Measurements from ENCODE around the gene MFN2.
A peak's percentile ranks its signal among the peaks of the same experiment; 100 is the strongest.

MFN2 gene

DNA sequence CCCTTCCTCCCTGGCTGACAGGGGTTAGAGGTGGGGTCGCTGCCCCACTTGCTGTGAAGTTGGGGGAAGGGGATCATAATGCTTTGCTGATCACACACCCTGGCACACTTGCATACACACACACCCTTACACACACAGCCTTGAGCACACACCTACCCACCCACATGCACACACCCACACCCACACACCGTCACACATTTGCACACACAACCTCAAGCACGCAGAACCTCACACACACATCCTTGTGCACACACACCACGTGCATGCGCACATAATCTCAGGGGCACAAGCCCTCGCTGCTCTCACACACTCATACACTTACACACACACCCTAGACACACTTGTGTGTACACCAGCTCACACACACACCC lies 66.5 kb downstream of the MFN2 start:
- CTCF ChIA-PET: interaction anchor here (1.0 kb wide), 2 partner anchors 16 to 161 kb away, joined by 3 to 4 read pairs; partner anchors contain the start of gene TNFRSF8
- Histone ChIP-seq H3K9me3 (ENCODE audit: control extremely low read depth in 1 of 5, control insufficient read depth in 4 of 5, insufficient read depth in 2 of 5, low read depth in 1 of 5, low read length in 4 of 5) (no peaks in the 10 kb centered on the region), H3K27me3 (replicated peaks in 2 of 5; ENCODE audit: control insufficient read depth in 4 of 5, insufficient read depth in 5 of 5, low read length in 4 of 5) (no peaks in the 10 kb centered on the region), H3K27ac (ENCODE audit: insufficient read depth in 1 of 2, low read depth in 1 of 2, low read length in 2 of 2, poor library complexity in 1 of 2, severe bottlenecking in 2 of 2) (no peak overlapping the region), H3K4me1 (ENCODE audit: control extremely low read depth in 1 of 4, control insufficient read depth in 4 of 4, insufficient read depth in 4 of 4, low read length in 3 of 4) (peaks cover 0 to 19% (median 7%) of the 10 kb centered on the region in 4 experiments), H3K4me3 (ENCODE audit: control insufficient read depth in 1 of 7, extremely low read depth in 1 of 7, insufficient read depth in 4 of 7, low read depth in 2 of 7, low read length in 6 of 7) (no peak overlapping the region), H3K36me3 (ENCODE audit: control insufficient read depth in 4 of 4, insufficient read depth in 4 of 4, low read length in 3 of 4) (no peaks in the 10 kb centered on the region)
- POLR2A ChIA-PET: no interaction called here
- no peak for DNase-seq
- 100% methylated on average over 4 of the region's 6 CpGs for WGBS (ENCODE audit: insufficient coverage)

DNA sequence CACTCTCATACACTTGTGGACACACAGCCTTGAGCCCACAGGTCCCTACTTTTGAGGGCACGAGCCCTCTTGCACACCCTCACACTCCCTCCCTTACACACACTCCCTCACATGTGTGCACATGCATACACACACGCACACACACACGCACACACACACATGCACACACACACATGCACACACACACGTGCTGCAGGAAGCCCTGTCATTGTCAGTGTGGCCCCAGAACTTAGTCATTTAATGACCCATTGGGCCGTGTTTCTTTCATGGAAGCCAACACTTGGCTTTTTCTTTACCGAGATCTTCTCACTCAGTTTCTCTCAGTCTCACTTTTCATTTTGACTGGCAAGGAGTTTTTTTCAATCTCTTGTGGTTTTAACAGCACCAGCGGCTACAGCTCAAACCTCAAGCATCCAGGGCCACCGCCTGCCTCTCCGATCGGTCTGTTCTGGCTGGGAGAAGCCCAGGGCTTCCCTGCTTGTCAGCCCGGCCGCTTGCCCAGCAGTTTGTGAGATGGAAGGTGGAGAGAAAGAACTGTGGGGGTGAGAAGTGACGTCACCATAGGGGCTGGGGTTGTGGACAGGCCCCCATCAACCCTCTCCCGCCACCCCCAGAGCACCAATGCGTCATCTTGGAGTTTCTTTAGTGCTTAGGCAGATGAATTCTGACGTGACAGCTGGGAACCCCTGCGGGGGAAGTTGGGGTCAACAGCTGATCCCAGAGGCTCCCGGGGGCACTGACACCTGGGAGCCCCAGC lies 67.1 kb downstream of the MFN2 start:
- H3K4me1 ChIP-seq (ENCODE audit: control extremely low read depth in 1 of 4, control insufficient read depth in 4 of 4, insufficient read depth in 4 of 4, low read length in 3 of 4): peaks cover 0 to 24% (median 11%) of the 10 kb centered on the region in 4 experiments
- peak in 1 of 3 donors; percentile 55 for DNase-seq
- POLR2A ChIA-PET: no interaction called here
- WGBS (ENCODE audit: insufficient coverage): 36% methylated on average over 10 of the region's 18 CpGs
- H3K27ac ChIP-seq (ENCODE audit: insufficient read depth in 1 of 2, low read depth in 1 of 2, low read length in 2 of 2, poor library complexity in 1 of 2, severe bottlenecking in 2 of 2): no peak overlapping the region
- H3K27me3 ChIP-seq (replicated peaks in 2 of 5; ENCODE audit: control insufficient read depth in 4 of 5, insufficient read depth in 5 of 5, low read length in 4 of 5): no peaks in the 10 kb centered on the region
- CTCF ChIA-PET: interaction anchor here (1.0 kb wide), 2 partner anchors 16 to 161 kb away, joined by 3 to 4 read pairs; partner anchors contain the start of gene TNFRSF8
- H3K36me3 ChIP-seq (ENCODE audit: control insufficient read depth in 4 of 4, insufficient read depth in 4 of 4, low read length in 3 of 4): no peaks in the 10 kb centered on the region
- no peak overlapping the region for H3K4me3 ChIP-seq (ENCODE audit: control insufficient read depth in 1 of 7, extremely low read depth in 1 of 7, insufficient read depth in 4 of 7, low read depth in 2 of 7, low read length in 6 of 7)
- no peaks in the 10 kb centered on the region for H3K9me3 ChIP-seq (ENCODE audit: control extremely low read depth in 1 of 5, control insufficient read depth in 4 of 5, insufficient read depth in 2 of 5, low read depth in 1 of 5, low read length in 4 of 5)

DNA sequence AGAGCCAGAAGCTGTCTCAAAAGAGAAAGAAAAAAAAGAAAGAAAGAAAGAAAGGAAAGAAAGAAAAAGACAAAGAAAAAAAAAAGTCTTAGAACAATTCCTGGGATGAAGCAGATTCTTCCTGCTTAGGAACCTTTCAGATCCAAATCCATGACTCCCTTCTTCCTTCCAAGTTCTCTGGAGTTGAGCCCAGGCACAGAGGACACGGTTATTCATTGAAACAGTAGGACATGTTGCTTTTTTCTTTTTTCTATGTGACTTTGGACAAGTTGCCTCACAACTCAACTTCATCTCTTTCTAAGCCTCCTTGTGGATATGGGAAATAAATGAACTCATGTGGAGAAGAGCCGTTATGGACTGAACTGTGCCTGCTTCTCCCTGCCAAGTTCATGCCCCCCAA lies 68.1 kb downstream of the MFN2 start:
- CTCF ChIA-PET: no interaction called here
- no CpG with 5 or more reads among the region's 2 CpGs for WGBS (ENCODE audit: insufficient coverage)

DNA sequence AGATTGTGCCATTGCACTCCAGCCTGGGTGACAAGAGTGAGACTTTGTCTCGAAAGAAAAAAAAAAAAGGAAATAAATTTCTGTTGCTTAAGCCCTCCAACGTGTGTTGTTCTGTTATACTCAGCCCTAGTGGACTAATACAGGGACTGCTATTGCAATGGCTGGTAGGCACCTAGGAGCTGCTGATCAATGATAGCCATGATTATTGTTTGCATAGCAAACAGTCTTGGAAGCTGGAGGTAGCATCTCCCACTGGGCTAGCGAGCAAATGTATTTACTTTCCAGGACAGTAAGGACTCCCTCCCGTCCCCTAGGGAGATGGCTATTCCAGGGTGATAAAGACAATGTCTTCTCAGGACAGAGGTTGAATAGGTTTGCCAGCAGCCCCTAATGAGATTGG lies 69.4 kb downstream of the MFN2 start:
- H3K9me3 ChIP-seq (ENCODE audit: control extremely low read depth in 1 of 5, control insufficient read depth in 4 of 5, insufficient read depth in 2 of 5, low read depth in 1 of 5, low read length in 4 of 5): no peaks in the 10 kb centered on the region
- H3K4me3 ChIP-seq (ENCODE audit: control insufficient read depth in 1 of 7, extremely low read depth in 1 of 7, insufficient read depth in 4 of 7, low read depth in 2 of 7, low read length in 6 of 7): no peak overlapping the region
- CTCF ChIA-PET: interaction anchor here (1.1 to 1.2 kb wide), 2 partner anchors 18 to 39 kb away, joined by 3 read pairs; no protein-coding TSS in a partner anchor
- WGBS (ENCODE audit: insufficient coverage): 89% methylated on average over 4 of the region's 4 CpGs
- POLR2A ChIA-PET: no interaction called here
- DNase-seq: no peak
- H3K27me3 ChIP-seq (replicated peaks in 2 of 5; ENCODE audit: control insufficient read depth in 4 of 5, insufficient read depth in 5 of 5, low read length in 4 of 5): no peaks in the 10 kb centered on the region
- peaks cover 0 to 26% (median 11%) of the 10 kb centered on the region in 4 experiments for H3K4me1 ChIP-seq (ENCODE audit: control extremely low read depth in 1 of 4, control insufficient read depth in 4 of 4, insufficient read depth in 4 of 4, low read length in 3 of 4)
- H3K27ac ChIP-seq (ENCODE audit: insufficient read depth in 1 of 2, low read depth in 1 of 2, low read length in 2 of 2, poor library complexity in 1 of 2, severe bottlenecking in 2 of 2): no peak overlapping the region
- H3K36me3 ChIP-seq (ENCODE audit: control insufficient read depth in 4 of 4, insufficient read depth in 4 of 4, low read length in 3 of 4): no peaks in the 10 kb centered on the region

More for the DNA sequence above, 68.1 kb downstream of the MFN2 start:
- peaks cover 0 to 26% (median 11%) of the 10 kb centered on the region in 4 experiments for H3K4me1 ChIP-seq (ENCODE audit: control extremely low read depth in 1 of 4, control insufficient read depth in 4 of 4, insufficient read depth in 4 of 4, low read length in 3 of 4)
- no peaks in the 10 kb centered on the region for H3K9me3 ChIP-seq (ENCODE audit: control extremely low read depth in 1 of 5, control insufficient read depth in 4 of 5, insufficient read depth in 2 of 5, low read depth in 1 of 5, low read length in 4 of 5)
- POLR2A ChIA-PET: no interaction called here
- H3K4me3 ChIP-seq (ENCODE audit: control insufficient read depth in 1 of 7, extremely low read depth in 1 of 7, insufficient read depth in 4 of 7, low read depth in 2 of 7, low read length in 6 of 7): no peak overlapping the region
- no peak for DNase-seq
- H3K27ac ChIP-seq (ENCODE audit: insufficient read depth in 1 of 2, low read depth in 1 of 2, low read length in 2 of 2, poor library complexity in 1 of 2, severe bottlenecking in 2 of 2): no peak overlapping the region
- no peaks in the 10 kb centered on the region for H3K36me3 ChIP-seq (ENCODE audit: control insufficient read depth in 4 of 4, insufficient read depth in 4 of 4, low read length in 3 of 4)
- no peaks in the 10 kb centered on the region for H3K27me3 ChIP-seq (replicated peaks in 2 of 5; ENCODE audit: control insufficient read depth in 4 of 5, insufficient read depth in 5 of 5, low read length in 4 of 5)

DNA sequence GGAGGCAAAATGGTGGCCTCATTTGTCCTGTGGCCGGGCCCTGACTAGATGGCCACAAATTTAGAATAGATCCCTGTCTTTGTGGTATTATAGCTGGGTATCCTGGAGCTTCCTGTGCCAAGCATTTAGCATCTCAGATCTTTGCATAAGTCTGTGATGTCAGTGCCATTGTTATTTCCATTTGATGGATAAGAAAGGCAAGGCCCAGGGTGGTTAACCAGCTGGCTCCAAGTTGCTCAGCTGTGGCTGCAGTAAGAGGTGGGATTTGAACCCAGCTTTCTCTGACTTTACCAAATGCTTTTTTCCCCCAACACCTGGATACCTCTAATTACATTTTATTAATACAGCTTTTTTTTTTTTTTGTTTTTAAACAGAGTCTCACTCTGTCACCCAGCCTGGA lies 71.1 kb downstream of the MFN2 start:
- DNase-seq: no peak
- Histone ChIP-seq H3K4me3 (ENCODE audit: control insufficient read depth in 1 of 7, extremely low read depth in 1 of 7, insufficient read depth in 4 of 7, low read depth in 2 of 7, low read length in 6 of 7) (no peak overlapping the region), H3K27ac (ENCODE audit: insufficient read depth in 1 of 2, low read depth in 1 of 2, low read length in 2 of 2, poor library complexity in 1 of 2, severe bottlenecking in 2 of 2) (no peak overlapping the region), H3K27me3 (replicated peaks in 2 of 5; ENCODE audit: control insufficient read depth in 4 of 5, insufficient read depth in 5 of 5, low read length in 4 of 5) (no peaks in the 10 kb centered on the region), H3K36me3 (ENCODE audit: control insufficient read depth in 4 of 4, insufficient read depth in 4 of 4, low read length in 3 of 4) (no peaks in the 10 kb centered on the region), H3K4me1 (ENCODE audit: control extremely low read depth in 1 of 4, control insufficient read depth in 4 of 4, insufficient read depth in 4 of 4, low read length in 3 of 4) (peaks cover 0 to 26% (median 11%) of the 10 kb centered on the region in 4 experiments), H3K9me3 (ENCODE audit: control extremely low read depth in 1 of 5, control insufficient read depth in 4 of 5, insufficient read depth in 2 of 5, low read depth in 1 of 5, low read length in 4 of 5) (no peaks in the 10 kb centered on the region)
- POLR2A ChIA-PET: no interaction called here
- 100% methylated on average over 1 of the region's 1 CpG for WGBS (ENCODE audit: insufficient coverage)
- CTCF ChIA-PET: interaction anchor here (0.7 to 1.7 kb wide), 6 partner anchors 12 to 116 kb away, joined by 3 to 6 read pairs (median 3); no protein-coding TSS in a partner anchor

DNA sequence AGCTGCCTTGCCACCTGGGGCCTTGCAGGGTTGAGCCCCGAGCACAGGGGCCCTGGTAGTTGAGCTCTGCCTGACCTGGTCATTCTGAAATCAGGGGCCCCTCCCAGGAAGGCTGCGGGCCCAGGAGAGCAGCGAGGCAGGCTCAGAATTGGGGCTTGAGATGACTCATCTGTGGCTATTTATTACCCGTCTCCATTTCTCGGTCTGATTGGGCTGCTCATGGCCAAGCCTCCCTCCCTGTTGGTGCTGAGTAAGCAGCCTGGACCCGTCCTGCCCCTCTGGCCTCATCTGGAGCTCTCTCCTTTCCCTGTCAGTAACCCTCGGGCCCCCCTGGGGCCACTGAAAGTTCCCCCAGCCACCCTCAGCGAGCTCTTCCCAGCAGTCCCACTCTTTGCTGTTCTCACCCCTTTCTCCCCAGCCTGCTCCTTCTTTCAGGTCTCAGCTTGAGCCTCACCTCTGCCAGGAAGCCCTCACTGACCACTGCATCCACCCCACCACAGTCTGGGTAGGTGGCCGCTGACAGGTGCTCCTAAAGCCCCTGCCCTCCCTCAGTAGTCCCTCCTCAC lies 71.8 kb downstream of the MFN2 start:
- CTCF ChIA-PET: interaction anchor here (1.0 to 1.7 kb wide), 5 partner anchors 13 to 37 kb away, joined by 3 to 6 read pairs (median 3); no protein-coding TSS in a partner anchor
- POLR2A ChIA-PET: no interaction called here
- H3K27ac ChIP-seq (ENCODE audit: insufficient read depth in 1 of 2, low read depth in 1 of 2, low read length in 2 of 2, poor library complexity in 1 of 2, severe bottlenecking in 2 of 2): no peak overlapping the region
- no peaks in the 10 kb centered on the region for H3K36me3 ChIP-seq (ENCODE audit: control insufficient read depth in 4 of 4, insufficient read depth in 4 of 4, low read length in 3 of 4)
- H3K9me3 ChIP-seq (ENCODE audit: control extremely low read depth in 1 of 5, control insufficient read depth in 4 of 5, insufficient read depth in 2 of 5, low read depth in 1 of 5, low read length in 4 of 5): no peaks in the 10 kb centered on the region
- DNase-seq: peak in 2 of 3 donors; percentile 49 to 56
- 41% methylated on average over 9 of the region's 9 CpGs for WGBS (ENCODE audit: insufficient coverage)
- no peak overlapping the region for H3K4me3 ChIP-seq (ENCODE audit: control insufficient read depth in 1 of 7, extremely low read depth in 1 of 7, insufficient read depth in 4 of 7, low read depth in 2 of 7, low read length in 6 of 7)
- peaks cover 0 to 22% (median 10%) of the 10 kb centered on the region in 4 experiments for H3K4me1 ChIP-seq (ENCODE audit: control extremely low read depth in 1 of 4, control insufficient read depth in 4 of 4, insufficient read depth in 4 of 4, low read length in 3 of 4)
- H3K27me3 ChIP-seq (replicated peaks in 2 of 5; ENCODE audit: control insufficient read depth in 4 of 5, insufficient read depth in 5 of 5, low read length in 4 of 5): no peaks in the 10 kb centered on the region

DNA sequence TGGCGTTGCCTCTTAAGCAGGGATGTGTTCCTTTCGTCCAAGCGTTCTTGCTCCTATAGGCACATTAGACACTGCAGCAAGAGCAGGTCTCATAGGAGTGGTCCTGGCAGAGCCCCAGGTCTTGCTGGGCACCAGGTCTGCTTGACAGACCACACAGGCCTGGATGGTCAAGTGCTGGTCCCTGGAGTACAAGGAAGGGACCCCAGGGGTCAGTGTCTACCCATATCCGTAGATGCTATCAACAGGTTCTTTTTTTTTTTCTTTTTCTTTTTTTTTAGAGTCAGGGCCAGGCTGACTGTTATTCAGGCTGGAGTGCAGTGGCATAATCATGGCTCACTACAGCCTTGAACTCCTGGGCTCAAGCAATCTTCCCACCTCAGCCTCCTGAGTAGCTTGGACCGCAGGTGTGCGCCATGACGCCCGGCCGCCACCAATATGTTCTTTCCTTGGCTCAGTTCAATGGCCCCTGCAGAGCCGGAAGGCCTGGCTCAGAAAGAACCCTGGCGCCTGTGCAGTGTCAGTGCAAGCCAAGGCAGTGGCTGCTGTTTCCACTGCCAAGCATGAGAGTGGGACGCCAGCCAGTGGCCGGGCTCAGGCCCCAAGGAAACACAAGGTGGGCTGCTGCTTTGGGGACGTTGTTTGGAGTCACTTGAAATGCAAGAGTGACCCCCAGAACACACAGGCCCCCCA lies 72.9 kb downstream of the MFN2 start:
- H3K4me1 ChIP-seq (ENCODE audit: control extremely low read depth in 1 of 4, control insufficient read depth in 4 of 4, insufficient read depth in 4 of 4, low read length in 3 of 4): peaks cover 0 to 23% (median 5%) of the 10 kb centered on the region in 4 experiments
- ChIA-PET CTCF (no interaction called here), POLR2A (no interaction called here)
- no peak overlapping the region for H3K27ac ChIP-seq (ENCODE audit: insufficient read depth in 1 of 2, low read depth in 1 of 2, low read length in 2 of 2, poor library complexity in 1 of 2, severe bottlenecking in 2 of 2)
- H3K36me3 ChIP-seq (ENCODE audit: control insufficient read depth in 4 of 4, insufficient read depth in 4 of 4, low read length in 3 of 4): no peaks in the 10 kb centered on the region
- no peak overlapping the region for H3K4me3 ChIP-seq (ENCODE audit: control insufficient read depth in 1 of 7, extremely low read depth in 1 of 7, insufficient read depth in 4 of 7, low read depth in 2 of 7, low read length in 6 of 7)
- H3K9me3 ChIP-seq (ENCODE audit: control extremely low read depth in 1 of 5, control insufficient read depth in 4 of 5, insufficient read depth in 2 of 5, low read depth in 1 of 5, low read length in 4 of 5): no peaks in the 10 kb centered on the region
- 95% methylated on average over 14 of the region's 14 CpGs for WGBS (ENCODE audit: insufficient coverage)
- no peaks in the 10 kb centered on the region for H3K27me3 ChIP-seq (replicated peaks in 2 of 5; ENCODE audit: control insufficient read depth in 4 of 5, insufficient read depth in 5 of 5, low read length in 4 of 5)
- DNase-seq: no peak

Measured in common myeloid progenitor, CD34-positive (primary cell).